H1 (cell line): ENCODE measurements around the gene MEGF11. TPM values are rescaled to one million over a fixed set of nuclear protein-coding genes. Genes with fewer than 3 reads are reported as not detected.

Experiments
- CTCF ChIA-PET: fragments of 300-600 bp; sonication (Branson Sonifier 250); formaldehyde crosslinking; loops from one replicate; lab custom pipeline; 2021; ENCODE audit not compliant: partially characterized antibody; lab: Charles Lee
- POLR2A ChIA-PET: fragments of 300-600 bp; sonication (Branson Sonifier 250); formaldehyde crosslinking; loops from one replicate; lab custom pipeline; 2021; ENCODE audit warnings: inconsistent platforms; ENCODE audit not compliant: partially characterized antibody; lab: Charles Lee
- DNase-seq, 2 experiments: peaks; one replicate each; pipeline versions ENCODE4 v3.0.0 to v3.0.0-alpha.2; 2010 to 2022; ENCODE audit warnings: low spot score in 2 of 2, low read depth in 1 of 2, mixed read lengths in 1 of 2
- FAIRE-seq: peaks from 2 replicates; lab custom pipeline; 2011; peaks lifted over from hg19 to GRCh38; lab: Jason Lieb, UNC
- H2AFZ ChIP-seq: 2 replicates; pipeline ENCODE4 v1.8.1; 2012; ENCODE audit warnings: low read length, inconsistent platforms
- H2AK5ac ChIP-seq: 2 replicates; pipeline ENCODE4 v1.6.1; 2013; ENCODE audit warnings: low read depth, low read length
- H2BK120ac ChIP-seq: replicated peaks from 2 replicates; pipeline ENCODE3; 2013; ENCODE audit warnings: low read depth, low read length, inconsistent platforms
- H2BK12ac ChIP-seq: 2 replicates; pipeline ENCODE4 v1.6.1; 2013; ENCODE audit warnings: low read depth, low read length
- H2BK15ac ChIP-seq: 2 replicates; pipeline ENCODE4 v1.6.1; 2013; ENCODE audit warnings: low read length
- H2BK20ac ChIP-seq: 2 replicates; pipeline ENCODE4 v1.6.1; 2013; ENCODE audit warnings: low read length
- H2BK5ac ChIP-seq: 2 replicates; pipeline ENCODE4 v1.6.1; 2013; ENCODE audit warnings: low read depth, low read length
- H3K14ac ChIP-seq: 2 replicates; pipeline ENCODE4 v1.6.1; 2013; ENCODE audit warnings: inconsistent platforms; ENCODE audit not compliant: insufficient read length
- H3K18ac ChIP-seq: 2 replicates; pipeline ENCODE4 v1.6.1; 2013; ENCODE audit warnings: low read length; ENCODE audit errors: extremely low read depth
- H3K23ac ChIP-seq: 2 replicates; pipeline ENCODE4 v1.6.1; 2013; ENCODE audit warnings: inconsistent platforms; ENCODE audit not compliant: insufficient read length
- H3K23me2 ChIP-seq: 2 replicates; pipeline ENCODE4 v1.6.1; 2013; ENCODE audit warnings: low read depth, low read length
- H3K27ac ChIP-seq: 2 replicates; pipeline ENCODE4 v1.6.1; 2011; ENCODE audit warnings: low read depth, low read length, inconsistent platforms
- H3K27me3 ChIP-seq, 4 experiments: replicated peaks in 1 of 4; 1 replicate in 1 of 4; 2 replicates in 3 of 4; pipeline versions ENCODE4 v1.6.1 to v1.8.1; 2011 to 2013; ENCODE audit warnings: low read length in 3 of 4, mild to moderate bottlenecking in 3 of 4, inconsistent platforms in 2 of 4, mixed read lengths in 2 of 4, moderate library complexity in 1 of 4; ENCODE audit not compliant: control insufficient read depth in 3 of 4, insufficient read depth in 3 of 4; ENCODE audit errors: extremely low read depth in 1 of 4
- H3K36me3 ChIP-seq, 4 experiments: 2 replicates each; pipeline versions ENCODE4 v1.6.1 to v1.8.1; 2011 to 2013; ENCODE audit warnings: mild to moderate bottlenecking in 4 of 4, low read length in 3 of 4, moderate library complexity in 2 of 4, control low read depth in 1 of 4, inconsistent platforms in 1 of 4; ENCODE audit not compliant: insufficient read depth in 4 of 4, control insufficient read depth in 2 of 4
- H3K4ac ChIP-seq: replicated peaks from 2 replicates; pipeline ENCODE3; 2013; ENCODE audit warnings: low read length, low read depth, mixed read lengths, inconsistent platforms; ENCODE audit not compliant: insufficient read length
- H3K4me1 ChIP-seq, 4 experiments: replicated peaks in 1 of 4; 1 replicate in 1 of 4; 2 replicates in 3 of 4; pipeline versions ENCODE4 v1.6.1 to v1.8.1; 2011 to 2013; ENCODE audit warnings: low read length in 3 of 4, inconsistent platforms in 2 of 4, mixed read lengths in 1 of 4; ENCODE audit not compliant: insufficient read depth in 4 of 4, control insufficient read depth in 3 of 4
- H3K4me2 ChIP-seq, 2 experiments: 2 replicates each; pipeline versions ENCODE4 v1.6.1 to v1.8.1; 2011 to 2013; ENCODE audit warnings: low read depth in 2 of 2, low read length in 2 of 2, control low read depth in 1 of 2, inconsistent platforms in 1 of 2, mild to moderate bottlenecking in 1 of 2; ENCODE audit not compliant: insufficient read depth in 1 of 2
- H3K4me3 ChIP-seq, 4 experiments: fragments of 200-600, 300-600 bp in 1 of 4; sonication (generic), shearing (Covaris generic), sonication (Bioruptor Twin) in 1 of 4; 2 replicates each; pipeline versions ENCODE4 v1.5.1 to v1.8.1; 2011 to 2016; ENCODE audit warnings: low read length in 4 of 4, low read depth in 3 of 4, control low read depth in 2 of 4, inconsistent platforms in 2 of 4, mild to moderate bottlenecking in 2 of 4, mixed read lengths in 1 of 4, moderate library complexity in 1 of 4; ENCODE audit not compliant: insufficient read depth in 2 of 4; ENCODE audit errors: extremely low read depth in 1 of 4
- H3K56ac ChIP-seq: replicated peaks from 2 replicates; pipeline ENCODE3; 2013; ENCODE audit warnings: low read depth, mild to moderate bottlenecking, mixed read lengths, low read length, inconsistent platforms; ENCODE audit not compliant: insufficient read length
- H3K79me1 ChIP-seq: 2 replicates; pipeline ENCODE4 v1.6.1; 2013; ENCODE audit warnings: low read depth, low read length, control low read depth
- H3K79me2 ChIP-seq, 2 experiments: 2 replicates each; pipeline versions ENCODE4 v1.6.1 to v1.8.1; 2012 to 2013; ENCODE audit warnings: low read length in 2 of 2, mild to moderate bottlenecking in 2 of 2, inconsistent platforms in 1 of 2; ENCODE audit not compliant: insufficient read depth in 2 of 2, control insufficient read depth in 1 of 2
- H3K9ac ChIP-seq, 4 experiments: replicated peaks in 1 of 4; 1 replicate in 1 of 4; 2 replicates in 3 of 4; pipeline versions ENCODE4 v1.6.1 to v1.8.1; 2011 to 2013; ENCODE audit warnings: low read depth in 3 of 4, low read length in 3 of 4, control low read depth in 2 of 4, mild to moderate bottlenecking in 2 of 4, moderate library complexity in 2 of 4, inconsistent platforms in 1 of 4; ENCODE audit errors: extremely low read depth in 1 of 4
- H3K9me3 ChIP-seq, 2 experiments: 2 replicates each; pipeline versions ENCODE4 v1.6.1 to v1.8.1; 2012 to 2013; ENCODE audit warnings: mild to moderate bottlenecking in 2 of 2, moderate library complexity in 2 of 2, control low read depth in 1 of 2, inconsistent platforms in 1 of 2, low read depth in 1 of 2, low read length in 1 of 2, mixed read lengths in 1 of 2; ENCODE audit not compliant: insufficient read depth in 2 of 2
- H4K20me1 ChIP-seq, 2 experiments: replicated peaks in 1 of 2; 2 replicates each; pipeline versions ENCODE3 to v1.8.1; 2011 to 2013; ENCODE audit warnings: inconsistent platforms in 2 of 2, low read length in 2 of 2, mild to moderate bottlenecking in 1 of 2; ENCODE audit not compliant: insufficient read depth in 2 of 2, control insufficient read depth in 1 of 2
- H4K5ac ChIP-seq: 2 replicates; pipeline ENCODE4 v1.6.1; 2013; ENCODE audit warnings: low read length, low read depth, mixed read lengths, inconsistent platforms; ENCODE audit not compliant: insufficient read length
- H4K8ac ChIP-seq: 2 replicates; pipeline ENCODE4 v1.8.0; 2013; ENCODE audit warnings: mild to moderate bottlenecking, moderate library complexity, low read length, inconsistent platforms; ENCODE audit not compliant: insufficient read depth; ENCODE audit errors: extremely low read depth
- H4K91ac ChIP-seq: replicated peaks from 2 replicates; pipeline ENCODE3; 2013; ENCODE audit warnings: low read length, mixed read lengths, inconsistent platforms; ENCODE audit not compliant: insufficient read length
- BCL11A ChIP-seq, 2 experiments: IDR thresholded peaks; one replicate each; pipeline ENCODE4 v1.6.1; 2011; ENCODE audit warnings: low read depth in 2 of 2, low read length in 2 of 2, mild to moderate bottlenecking in 2 of 2
- BRCA1 ChIP-seq: IDR thresholded peaks from 2 replicates; pipeline ENCODE4 v1.6.1; 2012; ENCODE audit warnings: low read depth, low read length, improper control_type of control experiment
- CEBPB ChIP-seq: IDR thresholded peaks from 2 replicates; pipeline ENCODE4 v1.6.1; 2012; ENCODE audit warnings: low read depth, low read length
- CREB1 ChIP-seq: IDR thresholded peaks from 2 replicates; pipeline ENCODE4 v1.6.1; 2012; ENCODE audit warnings: inconsistent platforms
- CTCF ChIP-seq, 3 experiments: IDR thresholded peaks; 1 replicate in 2 of 3; 2 replicates in 1 of 3; pipeline versions ENCODE4 v1.5.1 to v1.6.1; 2011; ENCODE audit warnings: low read length in 3 of 3, mild to moderate bottlenecking in 3 of 3, inconsistent platforms in 2 of 3, low read depth in 1 of 3, moderate library complexity in 1 of 3; ENCODE audit not compliant: insufficient read depth in 1 of 3; ENCODE audit errors: control extremely low read depth in 1 of 3
- EGR1 ChIP-seq: IDR thresholded peaks from 2 replicates; pipeline ENCODE4 v1.6.1; 2011; ENCODE audit warnings: low read depth, low read length, borderline replicate concordance
- EP300 ChIP-seq, 2 experiments: IDR thresholded peaks; 1 replicate in 1 of 2; 2 replicates in 1 of 2; pipeline ENCODE4 v1.6.1; 2011 to 2012; ENCODE audit warnings: low read depth in 2 of 2, low read length in 2 of 2, mild to moderate bottlenecking in 2 of 2, borderline replicate concordance in 1 of 2, inconsistent platforms in 1 of 2, moderate library complexity in 1 of 2
- FOSL1 ChIP-seq: IDR thresholded peaks from 2 replicates; pipeline ENCODE4 v1.6.1; 2011; ENCODE audit warnings: mild to moderate bottlenecking, low read depth, low read length, moderate library complexity; ENCODE audit not compliant: insufficient read depth
- KDM4A ChIP-seq: IDR thresholded peaks from one replicate; pipeline ENCODE4 v1.7.1; 2012; ENCODE audit warnings: low read depth, mild to moderate bottlenecking, moderate library complexity, low read length, inconsistent platforms; ENCODE audit not compliant: severe bottlenecking
- POU5F1 ChIP-seq: IDR thresholded peaks from 2 replicates; pipeline ENCODE4 v1.6.1; 2011; ENCODE audit warnings: low read depth, mild to moderate bottlenecking, low read length, moderate library complexity
- SIRT6 ChIP-seq: IDR thresholded peaks from one replicate; pipeline ENCODE4 v1.7.1; 2012; ENCODE audit warnings: low read length, inconsistent platforms
- TAF1 ChIP-seq: IDR thresholded peaks from 2 replicates; pipeline ENCODE4 v1.6.1; 2011; ENCODE audit warnings: mild to moderate bottlenecking, low read depth, low read length
- TCF12 ChIP-seq: IDR thresholded peaks from 2 replicates; pipeline ENCODE4 v1.6.1; 2011; ENCODE audit warnings: low read depth, mild to moderate bottlenecking, low read length
- WGBS, 2 experiments: shearing (Covaris generic) in 1 of 2; methylation state at CpG; one replicate each; pipeline versions ENCODE4 v1.1.6 to v1.1.7; 2013 to 2015; ENCODE audit warnings: low lambda C conversion rate in 2 of 2, mixed read lengths in 2 of 2, inconsistent platforms in 1 of 2, low coverage in 1 of 2, missing lambda C conversion rate in 1 of 2; ENCODE audit not compliant: insufficient replicate concordance in 2 of 2, insufficient coverage in 1 of 2, insufficient read length in 1 of 2; ENCODE audit errors: extremely low coverage in 1 of 2, missing lambda C conversion rate in 1 of 2; 5-methylcytosine and 5-hydroxymethylcytosine counted together
- polyA plus RNA-seq, 7 experiments: library from polyadenylated mRNA; depleted of rRNA in 3 of 7; stranded (reverse) in 5 of 7; unstranded in 2 of 7; fragments of >200 nt in 5 of 7; fragments of 200-250 nt in 2 of 7; gene quantifications; 1 replicate in 5 of 7; 2 replicates in 1 of 7; 4 replicates in 1 of 7; pipeline versions ENCODE4 v1.2.1 to v1.2.3, GENCODE V29; 2011 to 2013; ENCODE audit warnings: missing spikeins in 2 of 7, mixed read lengths in 2 of 7
- total RNA-seq: library from RNA; stranded (reverse); fragmentation: NEBNext Ultra II Directional; extraction: Animal tissue kit (Norgen Biotek cat#: 25700); gene quantifications from 2 replicates; pipeline ENCODE4 v1.2.1, GENCODE V29; 2021

The MEGF11 gene
- total and polyA plus RNA-seq, 2 of the 8 experiments (the other 6 are each of a cell fraction or from before 2014, with no cell fraction given) = 4.4 to 4.8 TPM

- no peak overlapping the region for H4K5ac ChIP-seq
- H3K23me2 ChIP-seq = no peaks in the 10 kb centered on the region
- H3K56ac ChIP-seq = no peak overlapping the region
- no peak overlapping the region for H3K4me3 ChIP-seq
- no peaks in the 10 kb centered on the region for H3K9me3 ChIP-seq
- no peak overlapping the region for H3K4ac ChIP-seq
- no peak overlapping the region for H2BK120ac ChIP-seq
- no peaks in the 10 kb centered on the region for H3K36me3 ChIP-seq
- H4K20me1 ChIP-seq = no peaks in the 10 kb centered on the region
- H3K4me2 ChIP-seq = no peak overlapping the region
- H3K79me1 ChIP-seq = no peaks in the 10 kb centered on the region
- no peak overlapping the region for H3K27ac ChIP-seq
- no peaks in the 10 kb centered on the region for H3K79me2 ChIP-seq
- FAIRE-seq (no peak), DNase-seq (no peak)
- H2BK15ac ChIP-seq = no peak overlapping the region
- H3K14ac ChIP-seq = no peak overlapping the region
- H2AK5ac ChIP-seq = no peak overlapping the region
- no peak overlapping the region for H4K91ac ChIP-seq
- H3K18ac ChIP-seq = no peak overlapping the region
- H4K8ac ChIP-seq = no peak overlapping the region; the same call in 1 of the 2 replicates
- ChIA-PET CTCF (interaction anchor here (0.6 to 1.6 kb wide), 3 partner anchors 11 to 353 kb away, joined by 3 to 5 read pairs (median 3); no protein-coding TSS in a partner anchor), POLR2A (no interaction called here)
- no peak overlapping the region for H2AFZ ChIP-seq
- H2BK20ac ChIP-seq = no peak overlapping the region
- H3K4me1 ChIP-seq = peaks cover 0 to 5% (median 2%) of the 10 kb centered on the region in 4 experiments; a peak in 4 of 7 replicates
- no peak overlapping the region for H2BK12ac ChIP-seq
- H3K9ac ChIP-seq = no peak overlapping the region
- no peak overlapping the region for H2BK5ac ChIP-seq
- WGBS, 2 experiments = 87% methylated on average over 4 of the region's 4 CpGs; no CpG with 5 or more reads in 1 of the 2 experiments
- H3K27me3 ChIP-seq = no peaks in the 10 kb centered on the region
- no peak overlapping the region for H3K23ac ChIP-seq
- TF ChIP-seq EGR1 (no peak), CREB1 (no peak), EP300 (IDR thresholded peaks at IDR 0.05; ENCODE audit: borderline replicate concordance in 1 of 2, low read depth in 2 of 2, low read length in 2 of 2) (no peak), CTCF (IDR thresholded peaks at IDR 0.05; ENCODE audit: control extremely low read depth in 1 of 3, insufficient read depth in 1 of 3, low read depth in 1 of 3, low read length in 3 of 3) (no peak), TAF1 (no peak), FOSL1 (no peak), SIRT6 (no peak), BRCA1 (no peak), KDM4A (no peak), TCF12 (no peak), POU5F1 (no peak), CEBPB (no peak), BCL11A (IDR thresholded peaks at IDR 0.05; ENCODE audit: low read depth in 2 of 2, low read length in 2 of 2) (no peak)
Observed at GRCh38 chr15:66215811-66216210, 37.7 kb downstream of the MEGF11 start.
